ENCODE results near the gene TMEM123. TPM values are rescaled to one million over a fixed set of nuclear protein-coding genes. Genes with fewer than 3 reads are reported as not detected.

TMEM123 gene
- total RNA-seq, 4 donors from 2014 or later = 161 to 212 (median 197) TPM

GRCh38 chr11:102385085-102386007, 67.2 kb downstream of the TMEM123 start:
- 85% methylated on average over 5 of the region's 5 CpGs for WGBS
- Histone ChIP-seq H3K36me3 (peaks cover 55% of the 10 kb centered on the region), H3K27me3 (no peaks in the 10 kb centered on the region), H3K27ac (no peak overlapping the region), H3K9me3 (no peaks in the 10 kb centered on the region), H3K4me3 (no peak overlapping the region), H3K4me1 (no peaks in the 10 kb centered on the region)
- no peak for DNase-seq (ENCODE audit: low spot score in 2 of 2)
- TF ChIP-seq POLR2A (IDR thresholded peaks at IDR 0.05) = no peak
- no peak for TF ChIP-seq CTCF (IDR thresholded peaks at IDR 0.05)
- no peak for TF ChIP-seq POLR2AphosphoS5 (IDR thresholded peaks at IDR 0.05)
- no peak for TF ChIP-seq EP300 (IDR thresholded peaks at IDR 0.05)

- TF ChIP-seq CTCF (IDR thresholded peaks at IDR 0.05) (no peak), POLR2A (IDR thresholded peaks at IDR 0.05) (no peak), POLR2AphosphoS5 (IDR thresholded peaks at IDR 0.05) (no peak), EP300 (IDR thresholded peaks at IDR 0.05) (no peak)
- peaks cover 62% of the 10 kb centered on the region for H3K36me3 ChIP-seq
- H3K4me3 ChIP-seq = no peak overlapping the region
- no peaks in the 10 kb centered on the region for H3K9me3 ChIP-seq
- H3K4me1 ChIP-seq = no peaks in the 10 kb centered on the region
- H3K27ac ChIP-seq = no peak overlapping the region
- DNase-seq (ENCODE audit: low spot score in 2 of 2) = peak in 1 of 2 donors; percentile 54
- 87% methylated on average over 15 of the region's 15 CpGs for WGBS
- no peaks in the 10 kb centered on the region for H3K27me3 ChIP-seq
Observed at GRCh38 chr11:102384419-102385079, 68.0 kb downstream of the TMEM123 start.

DNA sequence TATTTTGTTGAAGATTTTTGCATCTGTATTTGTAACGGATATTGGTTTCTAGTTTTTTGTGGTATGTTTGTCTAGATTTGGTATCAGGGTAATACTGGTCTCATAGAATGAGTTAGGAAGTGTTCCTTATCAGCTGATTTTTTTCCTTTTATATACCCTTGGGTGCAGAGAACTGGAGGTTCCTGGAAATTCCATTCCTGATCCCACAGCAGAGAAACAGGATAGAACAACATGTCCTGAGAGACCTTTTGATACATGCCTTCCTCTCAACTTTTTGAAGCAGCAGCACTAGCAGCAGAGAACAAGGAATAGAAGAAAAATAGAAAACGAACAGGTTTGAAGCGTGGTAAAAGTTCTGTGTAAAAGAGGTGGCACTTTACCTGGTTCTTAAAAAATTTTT, 68.7 kb downstream of the TMEM123 start:
- DNase-seq (ENCODE audit: low spot score in 2 of 2) = no peak
- 91% methylated on average over 3 of the region's 3 CpGs for WGBS
- peaks cover 62% of the 10 kb centered on the region for H3K36me3 ChIP-seq
- H3K27ac ChIP-seq = no peak overlapping the region
- TF ChIP-seq POLR2A (IDR thresholded peaks at IDR 0.05) (no peak), CTCF (IDR thresholded peaks at IDR 0.05) (no peak), EP300 (IDR thresholded peaks at IDR 0.05) (no peak), POLR2AphosphoS5 (IDR thresholded peaks at IDR 0.05) (no peak)
- no peaks in the 10 kb centered on the region for H3K27me3 ChIP-seq
- no peaks in the 10 kb centered on the region for H3K9me3 ChIP-seq
- H3K4me3 ChIP-seq = no peak overlapping the region
- no peaks in the 10 kb centered on the region for H3K4me1 ChIP-seq

GRCh38 chr11:102382384-102382783, 70.2 kb downstream of the TMEM123 start:
- H3K4me1 ChIP-seq = no peaks in the 10 kb centered on the region
- no peak overlapping the region for H3K27ac ChIP-seq
- H3K4me3 ChIP-seq = no peak overlapping the region
- peaks cover 71% of the 10 kb centered on the region for H3K36me3 ChIP-seq
- TF ChIP-seq POLR2A (IDR thresholded peaks at IDR 0.05) (no peak), POLR2AphosphoS5 (IDR thresholded peaks at IDR 0.05) (no peak), CTCF (IDR thresholded peaks at IDR 0.05) (no peak), EP300 (IDR thresholded peaks at IDR 0.05) (no peak)
- DNase-seq (ENCODE audit: low spot score in 2 of 2) = no peak
- WGBS = 92% methylated on average over 3 of the region's 3 CpGs
- no peaks in the 10 kb centered on the region for H3K27me3 ChIP-seq
- H3K9me3 ChIP-seq = no peaks in the 10 kb centered on the region

GRCh38 chr11:102378818-102379217, 73.7 kb downstream of the TMEM123 start:
- Histone ChIP-seq H3K4me3 (no peak overlapping the region), H3K27ac (no peak overlapping the region), H3K36me3 (peaks cover 58% of the 10 kb centered on the region), H3K9me3 (no peaks in the 10 kb centered on the region), H3K4me1 (no peaks in the 10 kb centered on the region), H3K27me3 (no peaks in the 10 kb centered on the region)
- no peak for DNase-seq (ENCODE audit: low spot score in 2 of 2)
- TF ChIP-seq EP300 (IDR thresholded peaks at IDR 0.05) = no peak
- no peak for TF ChIP-seq POLR2A (IDR thresholded peaks at IDR 0.05)
- no peak for TF ChIP-seq CTCF (IDR thresholded peaks at IDR 0.05)
- no peak for TF ChIP-seq POLR2AphosphoS5 (IDR thresholded peaks at IDR 0.05)

Measured in suprapubic skin (tissue), 4 donors.